HG02884 (cell line): ENCODE measurements around the gene SPEG.
"Not testable (repeated sequence)": the region's sequence is repeated elsewhere in the genome, so short reads cannot be mapped to it uniquely, and the experiment has no call there.

Experiments used
- ATAC-seq: cut with Tn5 transposase; IDR thresholded peaks from one replicate; pipeline ENCODE4 v1.9.1; 2021; ENCODE audit warnings: mild to moderate bottlenecking, moderate library complexity; ENCODE audit not compliant: unreplicated experiment

SPEG gene

GRCh38 chr2:219404291-219404910 is 30.2 kb upstream of the SPEG start:
- ATAC-seq: no peak

- ATAC-seq: no peak
These were observed 29.7 kb upstream of the SPEG start for GRCh38 chr2:219404954-219405353.

- ATAC-seq: no peak
These were observed 29.2 kb upstream of the SPEG start for GRCh38 chr2:219405451-219405850.

GRCh38 chr2:219405958-219406860 is 28.4 kb upstream of the SPEG start:
- ATAC-seq: no peak

- no peak for ATAC-seq
These were observed 27.8 kb upstream of the SPEG start for GRCh38 chr2:219406861-219407230.

GRCh38 chr2:219407343-219407742 is 27.3 kb upstream of the SPEG start:
- not testable (repeated sequence) for ATAC-seq

GRCh38 chr2:219408204-219408603 is 26.4 kb upstream of the SPEG start:
- no peak for ATAC-seq

- no peak for ATAC-seq
These were observed 26.0 kb upstream of the SPEG start for GRCh38 chr2:219408631-219409030.

GRCh38 chr2:219409619-219410018 is 25.0 kb upstream of the SPEG start:
- ATAC-seq: no peak

- no peak for ATAC-seq
These were observed 24.3 kb upstream of the SPEG start for GRCh38 chr2:219410390-219410789.

GRCh38 chr2:219414857-219415256 is 19.8 kb upstream of the SPEG start:
- no peak for ATAC-seq

GRCh38 chr2:219415580-219416234 is 18.9 kb upstream of the SPEG start:
- no peak for ATAC-seq

GRCh38 chr2:219416235-219416602 is 18.4 kb upstream of the SPEG start:
- no peak for ATAC-seq

- no peak for ATAC-seq
These were observed 17.7 kb upstream of the SPEG start for GRCh38 chr2:219416938-219417337.

- ATAC-seq: no peak
These were observed 17.3 kb upstream of the SPEG start for GRCh38 chr2:219417374-219417773.

GRCh38 chr2:219418155-219419011 is 16.3 kb upstream of the SPEG start, which contains the start of gene DES:
Gene DES (plus strand): TSS chr2:219418377. CDS start chr2:219418463, 86 bp downstream.
- no peak for ATAC-seq

- ATAC-seq: no peak
These were observed 15.7 kb upstream of the SPEG start for GRCh38 chr2:219419012-219419324.

GRCh38 chr2:219419331-219420197 is 15.1 kb upstream of the SPEG start:
- ATAC-seq: no peak

GRCh38 chr2:219420687-219421086 is 14.0 kb upstream of the SPEG start:
- no peak for ATAC-seq

GRCh38 chr2:219421323-219421722 is 13.3 kb upstream of the SPEG start:
- ATAC-seq: no peak
